HFF-Myc (cell line): ENCODE results near the gene TDP2.

Experiments
- DNase-seq: peaks from one replicate; pipeline ENCODE4 v3.0.0-alpha.2; 2011; ENCODE audit warnings: low read depth; ENCODE audit errors: extremely low read depth
- H3K4me3 ChIP-seq: replicated peaks from 2 replicates; pipeline ENCODE4 v1.5.1; 2011; ENCODE audit warnings: low read depth, mild to moderate bottlenecking, control low read depth, low read length
- TF ChIP-seq, protein P1 (sequence below): IDR thresholded peaks from 2 replicates; pipeline ENCODE4 v1.5.1; 2012; ENCODE audit warnings: mild to moderate bottlenecking, low read depth, low read length, control low read depth; ENCODE audit errors: missing control alignments

The TDP2 gene

DNA sequence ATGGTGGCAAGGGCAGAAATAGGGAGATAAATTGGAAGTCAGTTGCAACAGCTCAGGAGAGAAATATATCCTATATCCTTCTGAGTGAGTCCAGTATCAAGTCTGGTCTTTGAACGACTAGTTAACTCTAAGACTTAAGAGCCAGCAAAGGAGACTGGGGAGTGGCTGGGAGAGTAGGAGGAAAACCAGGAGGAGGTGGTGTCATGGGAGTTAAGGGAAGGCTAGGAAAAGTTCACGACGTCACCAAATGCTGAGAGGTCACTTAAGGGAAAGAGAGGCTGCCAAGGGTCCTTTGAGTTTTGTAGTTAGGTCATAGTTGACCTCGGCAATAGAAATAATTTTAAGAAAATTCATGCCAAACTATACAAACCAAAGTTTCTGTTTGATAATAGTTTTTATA lies 25.3 kb upstream of the TDP2 start:
- H3K4me3 ChIP-seq: no peak overlapping the region
- no peak for DNase-seq
- TF ChIP-seq, protein P1, sequence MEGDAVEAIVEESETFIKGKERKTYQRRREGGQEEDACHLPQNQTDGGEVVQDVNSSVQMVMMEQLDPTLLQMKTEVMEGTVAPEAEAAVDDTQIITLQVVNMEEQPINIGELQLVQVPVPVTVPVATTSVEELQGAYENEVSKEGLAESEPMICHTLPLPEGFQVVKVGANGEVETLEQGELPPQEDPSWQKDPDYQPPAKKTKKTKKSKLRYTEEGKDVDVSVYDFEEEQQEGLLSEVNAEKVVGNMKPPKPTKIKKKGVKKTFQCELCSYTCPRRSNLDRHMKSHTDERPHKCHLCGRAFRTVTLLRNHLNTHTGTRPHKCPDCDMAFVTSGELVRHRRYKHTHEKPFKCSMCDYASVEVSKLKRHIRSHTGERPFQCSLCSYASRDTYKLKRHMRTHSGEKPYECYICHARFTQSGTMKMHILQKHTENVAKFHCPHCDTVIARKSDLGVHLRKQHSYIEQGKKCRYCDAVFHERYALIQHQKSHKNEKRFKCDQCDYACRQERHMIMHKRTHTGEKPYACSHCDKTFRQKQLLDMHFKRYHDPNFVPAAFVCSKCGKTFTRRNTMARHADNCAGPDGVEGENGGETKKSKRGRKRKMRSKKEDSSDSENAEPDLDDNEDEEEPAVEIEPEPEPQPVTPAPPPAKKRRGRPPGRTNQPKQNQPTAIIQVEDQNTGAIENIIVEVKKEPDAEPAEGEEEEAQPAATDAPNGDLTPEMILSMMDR: no peak

GRCh38 chr6:24691550-24691949 lies 24.9 kb upstream of the TDP2 start:
- no peak overlapping the region for H3K4me3 ChIP-seq
- TF ChIP-seq, protein P1: no peak
- DNase-seq: no peak

- H3K4me3 ChIP-seq: no peak overlapping the region
- DNase-seq: no peak
- TF ChIP-seq, protein P1: no peak
Observed at GRCh38 chr6:24690593-24690992, 23.9 kb upstream of the TDP2 start.

DNA sequence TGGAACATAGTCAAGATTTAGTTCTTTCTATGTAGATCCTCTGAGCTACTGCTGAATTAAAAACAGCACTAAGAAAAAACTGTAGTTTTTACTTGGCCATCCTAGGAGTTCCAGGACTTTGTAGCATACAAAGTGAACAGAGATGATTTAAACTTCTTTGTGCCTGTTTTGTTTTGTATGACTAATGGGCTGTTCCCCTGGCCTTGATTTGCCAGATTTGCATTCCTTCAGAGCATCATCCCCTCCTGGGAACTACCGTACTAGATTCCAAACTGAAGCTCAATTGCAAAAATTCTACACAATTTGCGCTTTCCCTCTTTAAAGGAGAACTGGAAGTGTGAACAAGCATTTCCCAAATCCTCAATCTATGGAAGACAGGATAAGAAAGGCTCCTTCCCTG lies 23.3 kb upstream of the TDP2 start:
- TF ChIP-seq, protein P1: no peak
- H3K4me3 ChIP-seq: no peak overlapping the region
- no peak for DNase-seq

GRCh38 chr6:24686946-24687345 lies 20.2 kb upstream of the TDP2 start:
- no peak overlapping the region for H3K4me3 ChIP-seq
- DNase-seq: no peak
- TF ChIP-seq, protein P1: no peak

DNA sequence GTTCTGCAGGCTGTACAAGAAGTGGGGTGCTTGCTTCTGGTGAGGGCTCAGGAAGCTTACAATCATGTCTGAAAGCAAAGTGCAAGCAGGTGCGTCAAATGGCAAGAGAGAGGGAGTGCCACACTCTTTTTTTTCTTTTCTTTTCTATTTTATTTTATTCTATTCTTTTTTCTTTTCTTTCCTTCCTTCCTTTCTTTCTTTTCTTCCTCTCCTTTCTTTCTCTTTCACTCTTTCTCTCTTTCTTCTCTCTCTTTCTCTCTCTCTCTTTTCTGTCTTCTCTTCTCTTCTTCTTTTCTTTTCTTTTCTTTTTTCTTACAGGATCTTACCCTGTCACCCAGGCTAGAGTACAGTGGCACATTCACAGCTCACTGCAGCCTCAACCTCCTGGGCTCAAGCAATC lies 19.7 kb upstream of the TDP2 start:
- DNase-seq: no peak
- TF ChIP-seq, protein P1: no peak
- H3K4me3 ChIP-seq: no peak overlapping the region
